B cell (primary cell): Measurements from ENCODE around the gene ARPC1A. TPM values are rescaled to one million over a fixed set of nuclear protein-coding genes. Genes with fewer than 3 reads are reported as not detected.
A peak's percentile ranks its signal among the peaks of the same experiment; 100 is the strongest.

Source experiments
- ATAC-seq: fragments of 200-7000 bp; cut with Tn5 transposase; one replicate; pipeline ENCODE4 v1.10.0; 2021; ENCODE audit warnings: low read depth, mild to moderate bottlenecking, moderate number of reproducible peaks, moderate library complexity
- CTCF ChIA-PET: fragments of 350-600 bp; sonication (Branson Sonifier 250); formaldehyde crosslinking; loops from one replicate; lab custom pipeline; 2021; ENCODE audit warnings: antibody characterized with exemption, inconsistent platforms; lab: Charles Lee
- POLR2A ChIA-PET: fragments of 350-600 bp; sonication (Branson Sonifier 250); formaldehyde crosslinking; loops from one replicate; lab custom pipeline; 2021; ENCODE audit warnings: antibody characterized with exemption; lab: Charles Lee
- DNase-seq: peaks from one replicate; pipeline ENCODE4 v3.0.0; 2013
- H2AFZ ChIP-seq: 2 replicates; pipeline ENCODE4 v1.6.1; 2012; ENCODE audit warnings: mild to moderate bottlenecking, low read depth, low read length; ENCODE audit not compliant: insufficient read depth, poor library complexity, severe bottlenecking
- H3K27ac ChIP-seq, 2 donors: 1 replicate in 1 of 2; 2 replicates in 1 of 2; pipeline ENCODE4 v1.5.1; 2012 to 2013; ENCODE audit warnings: low read length in 2 of 2, mild to moderate bottlenecking in 2 of 2, moderate library complexity in 1 of 2
- H3K27me3 ChIP-seq, 4 experiments: fragments of 200-600 bp in 1 of 4; sonication (generic) in 1 of 4; replicated peaks in 1 of 4; 1 replicate in 2 of 4; 2 replicates in 2 of 4; pipeline versions ENCODE4 v1.6.1 to v1.7.0; 2013 to 2016; ENCODE audit warnings: low read length in 3 of 4, mild to moderate bottlenecking in 2 of 4, mixed read lengths in 1 of 4, moderate library complexity in 1 of 4; ENCODE audit not compliant: insufficient read depth in 4 of 4, control insufficient read depth in 3 of 4; ENCODE audit errors: control extremely low read depth in 1 of 4
- H3K36me3 ChIP-seq, 2 experiments: replicated peaks in 1 of 2; 1 replicate in 1 of 2; 2 replicates in 1 of 2; pipeline versions ENCODE4 v1.6.1 to v1.7.1; 2013; ENCODE audit warnings: low read length in 1 of 2; ENCODE audit not compliant: insufficient read depth in 2 of 2, control insufficient read depth in 1 of 2; ENCODE audit errors: control extremely low read depth in 1 of 2, extremely low read depth in 1 of 2
- H3K4me1 ChIP-seq, 2 donors: fragments of 200-600 bp in 1 of 2; sonication (generic) in 1 of 2; 1 replicate in 1 of 2; 2 replicates in 1 of 2; pipeline versions ENCODE4 v1.5.1 to v1.6.1; 2013 to 2017; ENCODE audit warnings: low read length in 2 of 2; ENCODE audit not compliant: control insufficient read depth in 2 of 2, insufficient read depth in 2 of 2
- H3K4me2 ChIP-seq: replicated peaks from 2 replicates; pipeline ENCODE3; 2012; ENCODE audit warnings: mild to moderate bottlenecking, low read depth, low read length; ENCODE audit not compliant: poor library complexity, severe bottlenecking
- H3K4me3 ChIP-seq, 5 experiments: fragments of 200-600 bp in 1 of 5; sonication (generic) in 1 of 5; 1 replicate in 3 of 5; 2 replicates in 2 of 5; pipeline versions ENCODE4 v1.5.1 to v1.7.0; 2011 to 2016; ENCODE audit warnings: low read length in 4 of 5, mild to moderate bottlenecking in 4 of 5, low read depth in 2 of 5, control low read depth in 1 of 5, moderate library complexity in 1 of 5; ENCODE audit not compliant: insufficient read depth in 1 of 5; ENCODE audit errors: control extremely low read depth in 1 of 5, extremely low read depth in 1 of 5
- H3K79me2 ChIP-seq: fragments of 200-600 bp; sonication (generic); one replicate; pipeline ENCODE4 v1.6.0; 2016; ENCODE audit warnings: low read length; ENCODE audit not compliant: control insufficient read depth, insufficient read depth
- H3K9ac ChIP-seq: fragments of 200-600 bp; sonication (generic); 2 replicates; pipeline ENCODE4 v1.6.1; 2017; ENCODE audit warnings: mild to moderate bottlenecking, low read length, moderate library complexity
- H3K9me3 ChIP-seq, 3 donors: one replicate each; pipeline versions ENCODE4 v1.6.1 to v1.7.1; 2013; ENCODE audit warnings: low read length in 2 of 3; ENCODE audit not compliant: control insufficient read depth in 2 of 3, insufficient read depth in 1 of 3; ENCODE audit errors: control extremely low read depth in 1 of 3
- H4K20me1 ChIP-seq: 2 replicates; pipeline ENCODE4 v1.6.0; 2012; ENCODE audit warnings: mild to moderate bottlenecking, low read length; ENCODE audit not compliant: insufficient read depth, control insufficient read depth, poor library complexity, severe bottlenecking
- H3K27ac Mint-ChIP-seq: one replicate; pipeline ENCODE4 v1.8.0; 2021; ENCODE audit warnings: mixed read lengths
- H3K27me3 Mint-ChIP-seq: one replicate; pipeline ENCODE4 v1.8.0; 2021; ENCODE audit warnings: mixed read lengths
- H3K4me1 Mint-ChIP-seq: one replicate; pipeline ENCODE4 v1.8.0; 2021; ENCODE audit warnings: mixed read lengths
- H3K4me3 Mint-ChIP-seq: one replicate; pipeline ENCODE4 v1.8.0; 2021; ENCODE audit warnings: mixed read lengths
- H3K9me3 Mint-ChIP-seq: one replicate; pipeline ENCODE4 v1.8.0; 2022; ENCODE audit warnings: mixed read lengths; ENCODE audit not compliant: insufficient read depth
- EZH2 ChIP-seq: IDR thresholded peaks from 2 replicates; pipeline ENCODE4 v1.6.1; 2012; ENCODE audit warnings: borderline replicate concordance, low read depth, mild to moderate bottlenecking, moderate library complexity, low read length; ENCODE audit not compliant: insufficient read depth, poor library complexity, severe bottlenecking
- WGBS: methylation state at CpG from one replicate; pipeline ENCODE4 v1.1.5; 2013; ENCODE audit warnings: missing lambda C conversion rate; ENCODE audit not compliant: insufficient coverage; 5-methylcytosine and 5-hydroxymethylcytosine counted together
- intact Hi-C: fragments of 100-400 bp; cut with micrococcal nuclease; formaldehyde crosslinking; loops from one replicate; pipeline ENCODE4 v1.10.0; 2022
- polyA plus RNA-seq: library from polyadenylated mRNA; depleted of rRNA; stranded (reverse); fragments of >200 nt; gene quantifications from 2 replicates; pipeline ENCODE4 v1.2.3, GENCODE V29; 2012
- total RNA-seq, 2 donors: library from RNA; stranded (reverse); fragments of 120-200 nt in 1 of 2; gene quantifications; 1 replicate in 1 of 2; 2 replicates in 1 of 2; pipeline versions ENCODE4 v1.2.3 to v1.2.4, GENCODE V29; 2013 to 2022
- TF ChIP-seq, protein P1 (sequence below): fragments of 200-600 bp; IDR thresholded peaks from one replicate; pipeline ENCODE4 v1.8.0; 2022; ENCODE audit warnings: antibody characterized with exemption, mild to moderate bottlenecking

Gene ARPC1A
- total and polyA plus RNA-seq, 2 donors (not counting 1 experiment from before 2014, with no cell fraction given): 41.7 to 45.5 TPM

DNA sequence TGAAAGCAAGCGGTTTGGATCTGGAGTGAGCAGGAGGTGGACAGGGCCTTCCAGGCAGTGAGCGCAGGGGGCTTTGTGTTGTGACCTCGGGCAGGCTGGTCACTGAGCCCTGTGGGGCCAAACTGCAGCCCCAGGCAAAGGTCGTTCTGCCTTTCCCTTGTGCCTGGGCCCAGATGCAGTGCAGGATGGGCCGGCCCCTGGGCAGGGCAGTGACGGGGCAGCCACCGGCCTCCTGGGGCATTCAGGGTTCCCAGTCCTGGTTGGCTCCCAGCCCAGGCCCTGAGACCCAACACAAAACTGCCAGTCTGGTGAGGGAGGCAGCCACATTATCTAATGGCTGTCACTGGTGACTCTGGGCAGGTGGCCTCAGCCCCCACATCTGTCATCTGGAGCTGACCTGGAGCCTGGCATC, 56.0 kb downstream of the ARPC1A start:
- Histone ChIP-seq H3K4me1 (peaks cover 56 to 85% of the 10 kb centered on the region in 2 donors), H3K27me3 (no peaks in the 10 kb centered on the region), H2AFZ (no peak overlapping the region), H3K4me3 (peak overlapping the region in 1 of 5 experiments; percentile 72), H3K36me3 (peaks cover 0 to 33% of the 10 kb centered on the region in 2 experiments), H3K9me3 (no peaks in the 10 kb centered on the region), H3K27ac (peak overlapping the region; percentile 94 to 96), H3K4me2 (peak overlapping the region; percentile 96), H3K79me2 (peaks cover 79% of the 10 kb centered on the region), H3K9ac (peak overlapping the region; percentile 68), H4K20me1 (peaks cover 71% of the 10 kb centered on the region)
- ChIA-PET CTCF (no interaction called here), POLR2A (interaction anchor here (0.7 kb wide), 2 partner anchors 11 to 12 kb away, joined by 6 to 9 read pairs; no protein-coding TSS in a partner anchor)
- 87% methylated on average over 7 of the region's 7 CpGs for WGBS
- no peaks in the 10 kb centered on the region for H3K27me3 Mint-ChIP-seq
- no peak for DNase-seq
- no peaks in the 10 kb centered on the region for H3K9me3 Mint-ChIP-seq
- H3K27ac Mint-ChIP-seq: peak overlapping the region; percentile 92
- no peak for ATAC-seq
- H3K4me1 Mint-ChIP-seq: peaks cover 53% of the 10 kb centered on the region
- H3K4me3 Mint-ChIP-seq: peak overlapping the region; percentile 90
- intact Hi-C loops: loop anchor here (1.0 kb wide), 1 partner anchor 12 kb away; no protein-coding TSS in a partner anchor
- TF ChIP-seq EZH2: no peak
- TF ChIP-seq, protein P1, sequence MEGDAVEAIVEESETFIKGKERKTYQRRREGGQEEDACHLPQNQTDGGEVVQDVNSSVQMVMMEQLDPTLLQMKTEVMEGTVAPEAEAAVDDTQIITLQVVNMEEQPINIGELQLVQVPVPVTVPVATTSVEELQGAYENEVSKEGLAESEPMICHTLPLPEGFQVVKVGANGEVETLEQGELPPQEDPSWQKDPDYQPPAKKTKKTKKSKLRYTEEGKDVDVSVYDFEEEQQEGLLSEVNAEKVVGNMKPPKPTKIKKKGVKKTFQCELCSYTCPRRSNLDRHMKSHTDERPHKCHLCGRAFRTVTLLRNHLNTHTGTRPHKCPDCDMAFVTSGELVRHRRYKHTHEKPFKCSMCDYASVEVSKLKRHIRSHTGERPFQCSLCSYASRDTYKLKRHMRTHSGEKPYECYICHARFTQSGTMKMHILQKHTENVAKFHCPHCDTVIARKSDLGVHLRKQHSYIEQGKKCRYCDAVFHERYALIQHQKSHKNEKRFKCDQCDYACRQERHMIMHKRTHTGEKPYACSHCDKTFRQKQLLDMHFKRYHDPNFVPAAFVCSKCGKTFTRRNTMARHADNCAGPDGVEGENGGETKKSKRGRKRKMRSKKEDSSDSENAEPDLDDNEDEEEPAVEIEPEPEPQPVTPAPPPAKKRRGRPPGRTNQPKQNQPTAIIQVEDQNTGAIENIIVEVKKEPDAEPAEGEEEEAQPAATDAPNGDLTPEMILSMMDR: no peak

DNA sequence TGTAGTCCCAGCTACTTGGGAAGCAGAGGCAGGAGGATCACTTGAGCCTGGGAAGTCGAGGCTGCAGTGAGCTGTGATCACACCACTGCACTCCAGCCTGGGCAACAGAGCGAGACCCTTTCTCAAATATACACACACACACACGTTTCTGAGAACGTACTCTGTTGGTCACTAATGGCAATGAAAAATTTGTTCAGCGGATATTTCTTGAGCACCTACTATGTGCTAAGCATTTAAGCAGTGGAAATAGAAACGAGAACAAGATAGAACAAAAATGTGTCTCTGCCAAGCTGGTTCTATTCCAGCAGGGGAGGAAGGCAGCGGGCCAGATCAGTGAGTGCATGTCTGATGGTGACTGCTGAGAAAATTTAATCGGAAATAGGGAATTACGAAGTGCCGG, 57.5 kb downstream of the ARPC1A start:
- ChIA-PET CTCF (interaction anchor here (1.4 kb wide), 1 partner anchor 21 kb away, joined by 4 read pairs; no protein-coding TSS in a partner anchor), POLR2A (no interaction called here)
- peak overlapping the region; percentile 35 to 79 for H3K27ac ChIP-seq
- H3K4me3 Mint-ChIP-seq: no peak overlapping the region
- peaks cover 68% of the 10 kb centered on the region for H4K20me1 ChIP-seq
- peaks cover 49% of the 10 kb centered on the region for H3K4me1 Mint-ChIP-seq
- peaks cover 79% of the 10 kb centered on the region for H3K79me2 ChIP-seq
- no peak overlapping the region for H3K4me3 ChIP-seq
- DNase-seq (no peak), ATAC-seq (no peak)
- H3K27me3 Mint-ChIP-seq: no peaks in the 10 kb centered on the region
- intact Hi-C loops: no loop called here
- no peaks in the 10 kb centered on the region for H3K9me3 ChIP-seq
- no peak overlapping the region for H2AFZ ChIP-seq
- WGBS: 90% methylated on average over 9 of the region's 10 CpGs
- H3K36me3 ChIP-seq: peaks cover 0 to 34% of the 10 kb centered on the region in 2 experiments
- no peaks in the 10 kb centered on the region for H3K27me3 ChIP-seq
- H3K27ac Mint-ChIP-seq: peak overlapping the region; percentile 73
- H3K9ac ChIP-seq: no peak overlapping the region
- TF ChIP-seq, protein P1: no peak
- TF ChIP-seq EZH2: no peak
- no peak overlapping the region for H3K4me2 ChIP-seq
- H3K9me3 Mint-ChIP-seq: no peaks in the 10 kb centered on the region
- H3K4me1 ChIP-seq: peaks cover 42 to 70% of the 10 kb centered on the region in 2 donors
